NOMO-1 treated with dmso at 0.1 percent for 144 hours (cell line): Measurements from ENCODE around the gene HIP1R.
"Not testable (repeated sequence)": the region's sequence is repeated elsewhere in the genome, so short reads cannot be mapped to it uniquely, and the experiment has no call there.

Source experiments
- DNase-seq: peaks from one replicate; lab custom pipeline; 2025; ENCODE audit not compliant: unreplicated experiment; lab: John Stamatoyannopoulos, UW

Gene HIP1R

DNA sequence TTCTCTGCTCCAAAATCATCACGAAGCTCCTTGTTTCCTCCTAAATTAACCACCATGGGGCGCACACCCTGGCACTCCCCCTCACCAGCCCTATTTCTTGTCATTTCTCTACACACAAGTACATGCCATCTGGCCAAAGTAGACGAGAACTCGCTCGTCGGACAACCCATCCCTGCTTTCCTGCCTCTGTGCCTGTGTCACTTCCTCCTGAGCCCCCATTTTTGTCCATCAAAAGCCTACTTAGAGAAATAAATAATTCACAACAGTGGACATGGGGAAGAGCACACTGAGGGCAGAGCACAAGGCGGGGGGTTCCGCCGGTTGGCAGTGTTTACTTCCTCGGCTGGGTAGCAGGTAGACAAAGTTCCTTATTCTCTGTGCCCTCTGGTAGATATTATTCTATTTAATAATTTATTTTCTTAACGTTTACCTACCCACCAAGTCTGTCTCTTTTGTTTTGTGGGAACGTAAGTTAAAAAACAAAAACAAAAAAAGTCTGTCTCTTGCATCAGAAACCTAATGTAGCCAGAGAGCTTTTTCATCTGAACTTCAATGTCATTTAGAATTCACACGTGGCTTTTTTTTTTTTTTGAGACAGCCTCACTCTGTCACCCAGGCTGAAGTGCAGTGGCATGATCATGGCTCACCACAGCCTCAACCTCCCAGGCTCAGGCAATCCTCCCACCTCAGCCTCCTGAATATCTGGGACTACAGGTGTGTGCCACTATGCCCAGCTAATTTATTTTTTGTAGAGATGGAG is 54.7 kb downstream of the HIP1R start:
- DNase-seq = no peak

GRCh38 chr12:122891661-122892525 is 56.6 kb downstream of the HIP1R start:
- peak; percentile 41 for DNase-seq

- not testable (repeated sequence) for DNase-seq
These were observed 57.5 kb downstream of the HIP1R start for GRCh38 chr12:122892724-122893123.

DNA sequence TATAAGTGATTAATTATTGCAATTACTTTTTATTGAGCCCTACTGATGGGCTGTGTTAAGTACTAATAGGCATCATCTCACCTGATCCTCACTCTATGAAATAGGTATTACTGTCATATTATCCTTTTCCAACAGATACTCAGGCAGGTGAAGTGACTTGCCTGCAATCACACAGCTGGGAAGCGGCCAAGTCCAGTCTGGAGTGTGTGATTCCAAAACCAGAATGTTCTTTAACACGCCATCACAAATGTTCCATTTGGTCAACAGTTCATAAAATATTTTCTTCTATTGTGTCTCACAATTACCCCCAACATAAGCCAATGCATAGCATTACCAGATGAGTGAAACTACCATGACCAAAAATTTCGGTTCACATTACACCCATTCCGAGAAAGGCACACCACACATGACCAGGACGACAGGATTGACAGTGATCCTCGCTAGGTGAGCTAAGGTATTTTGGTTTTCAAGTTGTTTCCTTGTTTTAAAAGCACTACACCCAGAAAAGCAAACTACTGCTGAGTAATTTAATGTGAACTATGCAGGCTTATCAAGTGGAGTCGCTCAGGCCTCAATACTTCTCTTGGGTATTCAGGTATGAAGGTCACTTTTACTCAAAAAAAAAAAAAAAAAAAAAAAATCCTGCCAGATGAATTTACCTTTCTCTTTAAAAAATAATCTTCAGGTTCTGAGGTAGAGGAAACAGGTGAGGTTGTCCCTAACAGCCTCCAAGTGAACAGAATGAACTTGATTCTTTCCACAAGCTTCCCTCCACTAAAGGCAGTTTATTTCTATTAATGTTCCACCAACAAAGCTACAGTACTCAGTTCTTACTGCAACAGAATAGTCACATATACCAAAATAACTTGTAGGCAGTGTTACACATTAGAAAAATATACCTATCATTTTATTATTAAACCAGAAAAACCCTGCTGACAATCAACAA is 58.2 kb downstream of the HIP1R start:
- DNase-seq = no peak

- DNase-seq = no peak
These were observed 59.2 kb downstream of the HIP1R start for GRCh38 chr12:122894193-122895121.

GRCh38 chr12:122895320-122895703 is 60.1 kb downstream of the HIP1R start:
- no peak for DNase-seq

- peak; percentile 56 for DNase-seq
These were observed 60.7 kb downstream of the HIP1R start, which contains the start of gene VPS37B for GRCh38 chr12:122895704-122896636. VPS37B (minus strand) TSS chr12:122896124; CDS start chr12:122896062, 62 bp downstream.

DNA sequence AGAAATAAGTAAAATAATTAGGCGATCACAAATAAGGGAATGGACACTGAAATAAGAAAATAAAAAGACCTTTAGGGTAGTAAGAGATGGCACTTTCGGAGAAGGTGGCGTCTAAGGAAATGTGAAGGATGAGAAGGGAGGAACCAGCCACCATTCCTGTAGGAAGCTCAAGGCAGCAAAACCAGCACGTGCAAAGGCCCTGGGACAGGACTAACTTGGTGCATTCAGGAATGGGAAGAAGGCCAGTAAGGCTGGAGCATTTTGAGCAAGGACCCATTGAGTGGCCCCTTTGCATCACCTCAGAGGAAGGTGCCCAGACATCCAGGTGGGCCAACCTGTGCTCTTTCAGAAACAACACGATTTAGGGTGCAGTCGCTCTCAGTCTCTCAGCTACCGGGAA is 61.4 kb downstream of the HIP1R start:
- DNase-seq = no peak

GRCh38 chr12:122899887-122900286 is 64.6 kb downstream of the HIP1R start:
- no peak for DNase-seq

GRCh38 chr12:122902854-122903692 is 67.8 kb downstream of the HIP1R start:
- no peak for DNase-seq

DNA sequence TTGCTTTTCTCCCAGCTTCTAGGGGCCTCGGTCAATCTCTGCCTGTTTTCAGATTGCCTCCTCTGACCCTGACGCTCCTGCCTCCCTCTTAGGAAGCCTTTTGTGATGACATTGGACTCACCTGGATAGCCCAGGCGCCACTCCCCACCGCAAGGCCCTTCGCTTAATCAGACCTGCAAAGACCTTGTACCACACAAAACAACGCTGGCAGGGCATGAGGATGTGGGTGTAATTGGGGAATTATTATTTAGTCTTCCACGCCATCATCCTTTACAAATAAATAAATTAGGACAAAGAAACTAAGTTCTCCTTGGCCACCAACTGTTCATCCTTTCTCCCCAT is 68.4 kb downstream of the HIP1R start:
- no peak for DNase-seq

- DNase-seq = not testable (repeated sequence)
These were observed 70.0 kb downstream of the HIP1R start for GRCh38 chr12:122905258-122905657.

- DNase-seq = no peak
These were observed 73.7 kb downstream of the HIP1R start for GRCh38 chr12:122908915-122909314.

- DNase-seq = no peak
These were observed 74.4 kb downstream of the HIP1R start for GRCh38 chr12:122909442-122910288.
